ENCODE results near the gene RASL12. TPM values are rescaled to one million over a fixed set of nuclear protein-coding genes. Genes with fewer than 3 reads are reported as not detected.
A peak's percentile ranks its signal among the peaks of the same experiment; 100 is the strongest.

The RASL12 gene
- total RNA-seq, 1 donor from 2014 or later, result 20.2 TPM

DNA sequence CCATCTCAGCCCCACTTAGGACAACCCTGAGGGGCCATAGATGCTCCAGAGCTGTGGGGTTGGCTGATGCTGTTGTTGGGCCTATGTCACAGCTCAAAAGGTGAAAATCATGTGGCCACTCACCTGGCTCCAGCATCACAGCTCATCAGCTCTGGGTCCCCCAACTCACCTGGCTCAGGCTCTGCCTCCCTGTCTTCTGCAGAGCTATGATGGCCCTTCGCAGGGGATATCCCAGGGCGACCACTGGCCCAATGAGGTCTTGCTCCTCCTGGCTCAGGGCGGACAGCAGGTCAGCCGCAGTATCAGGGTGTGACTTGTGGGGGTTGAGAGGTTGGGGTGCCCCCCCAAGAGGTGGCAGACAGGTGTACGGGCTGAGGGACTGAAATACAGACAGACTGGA is 31.5 kb upstream of the RASL12 start:
- DNase-seq, result no peak
- Histone ChIP-seq H3K36me3 (peaks cover 37% of the 10 kb centered on the region), H3K27me3 (no peaks in the 10 kb centered on the region), H3K4me1 (no peaks in the 10 kb centered on the region), H3K27ac (no peak overlapping the region), H3K4me3 (no peak overlapping the region), H3K9me3 (no peaks in the 10 kb centered on the region)
- intact Hi-C loops (cut with DNase I), result no loop called here
- TF ChIP-seq, protein P1, sequence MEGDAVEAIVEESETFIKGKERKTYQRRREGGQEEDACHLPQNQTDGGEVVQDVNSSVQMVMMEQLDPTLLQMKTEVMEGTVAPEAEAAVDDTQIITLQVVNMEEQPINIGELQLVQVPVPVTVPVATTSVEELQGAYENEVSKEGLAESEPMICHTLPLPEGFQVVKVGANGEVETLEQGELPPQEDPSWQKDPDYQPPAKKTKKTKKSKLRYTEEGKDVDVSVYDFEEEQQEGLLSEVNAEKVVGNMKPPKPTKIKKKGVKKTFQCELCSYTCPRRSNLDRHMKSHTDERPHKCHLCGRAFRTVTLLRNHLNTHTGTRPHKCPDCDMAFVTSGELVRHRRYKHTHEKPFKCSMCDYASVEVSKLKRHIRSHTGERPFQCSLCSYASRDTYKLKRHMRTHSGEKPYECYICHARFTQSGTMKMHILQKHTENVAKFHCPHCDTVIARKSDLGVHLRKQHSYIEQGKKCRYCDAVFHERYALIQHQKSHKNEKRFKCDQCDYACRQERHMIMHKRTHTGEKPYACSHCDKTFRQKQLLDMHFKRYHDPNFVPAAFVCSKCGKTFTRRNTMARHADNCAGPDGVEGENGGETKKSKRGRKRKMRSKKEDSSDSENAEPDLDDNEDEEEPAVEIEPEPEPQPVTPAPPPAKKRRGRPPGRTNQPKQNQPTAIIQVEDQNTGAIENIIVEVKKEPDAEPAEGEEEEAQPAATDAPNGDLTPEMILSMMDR (IDR thresholded peaks at IDR 0.05), result no peak
- ATAC-seq, result no peak

- TF ChIP-seq, protein P1 (IDR thresholded peaks at IDR 0.05), result no peak
- no peak overlapping the region for H3K27ac ChIP-seq
- ATAC-seq, result no peak
Measured at GRCh38 chr15:65097651-65098263, 30.0 kb upstream of the RASL12 start.

GRCh38 chr15:65096481-65097385 is 28.9 kb upstream of the RASL12 start:
- Histone ChIP-seq H3K27me3 (no peaks in the 10 kb centered on the region), H3K4me1 (no peaks in the 10 kb centered on the region), H3K27ac (no peak overlapping the region), H3K9me3 (no peaks in the 10 kb centered on the region), H3K4me3 (no peak overlapping the region), H3K36me3 (peaks cover 37% of the 10 kb centered on the region)
- TF ChIP-seq, protein P1 (IDR thresholded peaks at IDR 0.05), result no peak
- DNase-seq (no peak), ATAC-seq (no peak)
- intact Hi-C loops (cut with DNase I), result no loop called here

More at GRCh38 chr15:65097651-65098263, 30.0 kb upstream of the RASL12 start:
- Histone ChIP-seq H3K36me3 (peaks cover 37% of the 10 kb centered on the region), H3K27me3 (no peaks in the 10 kb centered on the region), H3K9me3 (no peaks in the 10 kb centered on the region), H3K4me1 (no peaks in the 10 kb centered on the region), H3K4me3 (no peak overlapping the region)
- no peak for DNase-seq
- intact Hi-C loops (cut with DNase I), result no loop called here

DNA sequence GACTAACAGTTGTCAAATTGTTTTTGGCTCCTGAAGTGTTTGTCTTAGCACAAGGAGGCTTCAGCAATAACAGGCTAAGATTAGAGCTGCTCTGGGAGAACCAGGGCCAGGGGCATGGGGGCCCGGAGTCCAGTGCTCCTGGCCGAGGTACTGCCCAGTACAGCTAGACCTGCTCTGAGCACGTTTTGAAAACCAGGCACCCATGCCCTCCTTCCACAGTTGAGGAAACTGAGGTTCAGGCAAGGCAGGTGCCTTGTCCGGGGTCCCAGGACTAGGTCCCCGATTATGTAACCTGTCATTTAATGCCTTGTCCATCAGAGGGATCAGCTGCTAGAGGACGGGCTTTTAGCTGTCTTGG is 27.9 kb upstream of the RASL12 start:
- Histone ChIP-seq H3K36me3 (peaks cover 34% of the 10 kb centered on the region), H3K27ac (no peak overlapping the region), H3K9me3 (no peaks in the 10 kb centered on the region), H3K4me3 (no peak overlapping the region), H3K4me1 (no peaks in the 10 kb centered on the region), H3K27me3 (no peaks in the 10 kb centered on the region)
- ATAC-seq, result no peak
- TF ChIP-seq, protein P1 (IDR thresholded peaks at IDR 0.05), result no peak
- DNase-seq, result no peak
- intact Hi-C loops (cut with DNase I), result no loop called here

DNA sequence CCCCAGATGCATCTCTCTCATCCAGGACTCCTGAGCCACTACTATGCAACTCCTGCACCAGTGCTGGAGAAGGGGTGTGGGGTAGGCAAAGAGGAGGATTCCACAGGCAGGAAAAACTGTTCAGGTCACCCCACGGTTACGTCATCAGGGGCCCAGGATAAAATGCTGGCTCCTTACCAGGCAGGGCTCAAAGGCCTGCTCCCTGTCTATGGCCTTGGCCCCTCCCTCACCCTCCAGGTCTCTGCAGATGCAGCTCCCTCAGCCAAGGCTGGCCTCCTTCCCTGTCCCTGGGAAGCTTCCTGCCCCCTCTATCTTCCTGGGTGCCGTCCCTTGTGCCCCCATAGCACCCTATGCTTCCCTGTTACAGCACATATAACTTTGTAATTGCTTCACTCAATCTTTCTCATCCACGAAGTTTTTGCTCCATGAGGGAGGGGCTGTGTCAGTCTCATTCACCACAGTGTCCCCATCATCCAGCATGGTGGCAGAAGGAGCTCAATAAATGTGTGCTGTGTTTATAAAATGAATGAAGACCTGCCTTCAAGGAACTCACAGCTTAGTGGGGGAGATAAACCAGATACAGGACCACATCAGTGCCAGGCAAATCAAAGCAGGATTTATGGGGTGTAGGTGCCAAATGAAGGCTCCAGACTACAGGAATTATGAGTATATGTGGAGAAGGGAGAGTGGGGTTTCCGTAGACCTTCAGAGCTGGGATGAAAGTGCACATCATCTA is 27.4 kb upstream of the RASL12 start:
- TF ChIP-seq, protein P1 (IDR thresholded peaks at IDR 0.05), result no peak
- no peak for DNase-seq
- Histone ChIP-seq H3K27me3 (no peaks in the 10 kb centered on the region), H3K36me3 (peaks cover 31% of the 10 kb centered on the region), H3K9me3 (no peaks in the 10 kb centered on the region), H3K4me1 (no peaks in the 10 kb centered on the region), H3K4me3 (no peak overlapping the region), H3K27ac (no peak overlapping the region)
- ATAC-seq, result peak; percentile 5
- intact Hi-C loops (cut with DNase I), result no loop called here
